Spinal cord (tissue), 10 donors: ENCODE results near the gene GTPBP1. TPM values are rescaled to one million over a fixed set of nuclear protein-coding genes. Genes with fewer than 3 reads are reported as not detected.

Experiments
- DNase-seq, 6 donors: peaks; one replicate each; pipeline versions ENCODE4 v3.0.0 to v3.0.0-alpha.2; 2013 to 2015; ENCODE audit warnings: low spot score in 6 of 6, low read depth in 4 of 6
- H3K27ac ChIP-seq: one replicate; pipeline ENCODE4 v1.5.1; 2013; ENCODE audit warnings: low read depth, low read length, control low read depth
- H3K27me3 ChIP-seq: one replicate; pipeline ENCODE4 v1.6.1; 2013; ENCODE audit warnings: low read length; ENCODE audit not compliant: control insufficient read depth, insufficient read depth
- H3K36me3 ChIP-seq: one replicate; pipeline ENCODE4 v1.6.1; 2013; ENCODE audit warnings: low read length; ENCODE audit not compliant: control insufficient read depth, insufficient read depth
- H3K4me1 ChIP-seq: one replicate; pipeline ENCODE4 v1.6.1; 2013; ENCODE audit warnings: low read length; ENCODE audit not compliant: control insufficient read depth, insufficient read depth
- H3K4me3 ChIP-seq: one replicate; pipeline ENCODE4 v1.5.1; 2013; ENCODE audit warnings: low read depth, low read length, control low read depth
- H3K9me3 ChIP-seq: one replicate; pipeline ENCODE4 v1.6.1; 2013; ENCODE audit warnings: low read length; ENCODE audit not compliant: control insufficient read depth, insufficient read depth
- WGBS: methylation state at CpG from one replicate; pipeline ENCODE4 v1.1.5; 2013; ENCODE audit warnings: missing lambda C conversion rate; ENCODE audit not compliant: insufficient coverage; 5-methylcytosine and 5-hydroxymethylcytosine counted together
- polyA plus RNA-seq, 2 donors: library from polyadenylated mRNA; unstranded; fragments of 120-200 nt; gene quantifications; one replicate each; pipeline ENCODE4 v1.2.1, GENCODE V29; 2013; ENCODE audit not compliant: insufficient read length in 2 of 2
- small RNA-seq: library from RNA; depleted of rRNA; stranded (forward); fragments of <200 nt; gene quantifications from one replicate; pipeline ENCODE3, GENCODE V24; 2014; ENCODE audit warnings: low replicate concordance
- total RNA-seq, 2 donors: library from RNA; depleted of rRNA in 1 of 2; stranded (reverse); fragments of 120-200 nt in 1 of 2; fragments of >200 nt in 1 of 2; gene quantifications; one replicate each; pipeline versions ENCODE4 v1.2.3 to v1.2.4, GENCODE V29; 2013 to 2014
- donor health status: healthy.

GTPBP1 gene
- total and polyA plus RNA-seq, 4 donors = 25.0 to 79.6 (median 44.4) TPM

DNA sequence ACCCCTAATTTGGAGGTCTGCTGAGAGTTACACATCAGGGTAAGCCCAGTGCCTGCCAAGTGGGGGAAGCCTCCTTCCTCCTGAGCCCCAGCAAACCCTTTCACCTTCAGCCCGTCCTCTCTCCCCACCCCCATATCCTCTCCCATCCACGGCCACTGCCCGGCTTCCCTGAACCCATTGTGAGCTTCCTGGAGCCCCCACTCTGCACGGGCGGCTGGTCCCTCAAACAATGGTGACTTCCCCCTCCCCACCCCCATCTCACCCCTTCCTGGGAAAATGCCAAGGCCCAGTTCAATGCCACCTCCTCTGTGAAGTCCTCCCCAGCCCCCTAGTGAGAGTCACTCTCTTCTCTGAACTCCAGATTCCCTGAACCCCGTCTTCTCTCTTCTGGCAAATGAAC, 70.3 kb downstream of the GTPBP1 start:
- Histone ChIP-seq H3K36me3 (peaks cover 46% of the 10 kb centered on the region), H3K4me3 (no peak overlapping the region), H3K4me1 (peaks cover 13% of the 10 kb centered on the region), H3K9me3 (no peaks in the 10 kb centered on the region), H3K27ac (no peak overlapping the region), H3K27me3 (no peaks in the 10 kb centered on the region)
- 30% methylated on average over 6 of the region's 6 CpGs for whole genome bisulfite sequencing
- DNase-seq = no peak

DNA sequence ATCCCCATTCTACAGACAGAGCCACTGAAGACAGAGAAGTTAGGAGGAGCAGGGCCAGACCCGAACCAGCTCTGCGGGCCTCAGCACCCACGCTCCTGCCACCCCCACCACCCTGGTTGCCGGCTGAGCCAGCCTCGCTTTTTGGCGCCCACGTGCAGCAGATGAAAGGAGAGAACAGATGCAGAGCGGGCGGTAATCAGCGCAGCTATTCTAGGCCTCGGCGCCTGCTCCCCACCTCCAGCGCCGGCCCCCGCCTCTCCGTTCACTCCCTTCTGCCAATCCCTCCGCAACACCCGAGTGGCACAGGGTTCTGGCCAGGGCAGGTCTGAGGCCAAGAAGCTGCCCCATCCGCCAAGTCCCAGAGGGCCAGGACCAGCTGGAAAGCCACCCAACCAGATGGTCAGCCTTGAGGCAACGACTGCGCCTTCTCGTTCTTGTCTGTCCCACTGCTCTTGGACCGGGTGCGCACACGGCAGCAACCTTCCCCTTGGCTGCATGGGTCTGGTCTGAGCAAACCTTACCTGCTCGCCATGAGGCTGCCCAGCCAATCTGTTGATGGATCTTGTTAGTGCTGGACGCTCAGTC, 71.4 kb downstream of the GTPBP1 start:
- Histone ChIP-seq H3K4me3 (no peak overlapping the region), H3K4me1 (peaks cover 16% of the 10 kb centered on the region), H3K36me3 (peaks cover 56% of the 10 kb centered on the region), H3K27me3 (no peaks in the 10 kb centered on the region), H3K9me3 (no peaks in the 10 kb centered on the region), H3K27ac (no peak overlapping the region)
- no peak for DNase-seq
- 85% methylated on average over 22 of the region's 27 CpGs for WGBS

DNA sequence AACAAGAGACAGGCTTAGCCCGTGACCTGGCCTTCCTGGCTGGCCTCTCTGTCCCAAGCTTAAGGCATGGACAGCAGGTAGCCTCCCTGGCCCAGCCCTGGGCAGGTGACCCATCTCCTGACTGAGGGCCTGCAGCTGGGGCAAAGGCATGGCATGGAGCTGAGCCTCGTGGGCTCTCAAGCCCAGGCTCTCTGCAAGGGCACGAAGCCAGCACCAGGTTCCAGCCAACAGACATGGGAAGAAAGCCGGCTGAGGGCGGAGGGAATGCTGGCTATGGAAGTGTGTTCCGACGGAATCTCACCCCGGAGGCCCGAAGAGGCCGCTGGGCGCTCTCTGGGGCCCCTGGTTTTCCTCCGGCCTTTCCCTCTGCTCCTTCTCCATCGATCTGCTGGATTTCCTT, 75.3 kb downstream of the GTPBP1 start:
- H3K36me3 ChIP-seq = peaks cover 71% of the 10 kb centered on the region
- 86% methylated on average over 11 of the region's 13 CpGs for WGBS
- H3K4me3 ChIP-seq = no peak overlapping the region
- DNase-seq = peak in 1 of 6 donors; percentile 65
- H3K9me3 ChIP-seq = no peaks in the 10 kb centered on the region
- H3K4me1 ChIP-seq = peaks cover 27% of the 10 kb centered on the region
- H3K27me3 ChIP-seq = no peaks in the 10 kb centered on the region
- no peak overlapping the region for H3K27ac ChIP-seq

DNA sequence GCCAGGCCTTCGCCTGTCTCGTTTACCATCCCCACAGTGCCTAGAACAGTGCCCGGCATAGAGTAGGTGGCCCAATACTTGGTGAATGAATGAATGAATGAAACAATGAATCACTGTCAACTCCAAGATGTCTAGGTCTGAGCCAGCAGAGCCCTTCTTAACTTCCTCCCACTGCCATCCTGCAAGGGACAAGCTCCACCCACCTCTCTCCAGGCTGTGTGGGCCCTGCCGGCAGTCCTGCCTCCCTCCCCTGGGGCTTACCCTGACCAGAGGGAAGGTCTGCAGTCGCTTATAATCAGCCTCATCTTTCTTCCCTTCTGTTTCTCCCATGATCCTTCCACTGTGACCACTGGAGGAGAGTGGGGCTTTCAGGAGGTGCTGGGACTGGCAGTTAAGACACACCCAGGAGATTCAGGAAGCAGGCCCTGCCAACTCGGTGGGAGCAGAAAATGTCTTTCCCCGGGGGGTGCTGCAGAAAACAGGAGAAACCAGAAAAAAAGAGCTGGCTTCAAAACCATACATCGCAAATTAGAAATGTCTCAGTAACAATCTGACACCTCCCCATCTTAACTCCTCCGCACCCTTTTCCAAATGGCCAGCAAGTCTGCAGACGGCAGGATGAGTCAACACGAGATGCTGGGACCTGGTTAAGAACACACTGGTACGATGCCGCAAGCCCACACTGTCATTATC, 76.8 kb downstream of the GTPBP1 start:
- H3K27ac ChIP-seq = no peak overlapping the region
- DNase-seq = peak in 1 of 6 donors; percentile 43
- no peak overlapping the region for H3K4me3 ChIP-seq
- H3K36me3 ChIP-seq = peaks cover 66% of the 10 kb centered on the region
- 49% methylated on average over 5 of the region's 13 CpGs for WGBS
- H3K27me3 ChIP-seq = no peaks in the 10 kb centered on the region
- H3K9me3 ChIP-seq = no peaks in the 10 kb centered on the region
- peaks cover 41% of the 10 kb centered on the region for H3K4me1 ChIP-seq

Small RNA genes within 50 kb of the gene (small RNA-seq; reads per million reads assigned to genes)
- gene AL021707.8 = not detected

Other genes starting within 250 kb of the GTPBP1 start
- 10 to 100 TPM; 24.6 to 28.5 TPM for gene KDELR3, start 237.8 kb upstream of the GTPBP1 start, total RNA-seq
- 10 to 100 TPM in 1 of 2 donors, 1 to 10 TPM in 1; 3.8 to 11.4 TPM for gene KDELR3, start 237.8 kb upstream of the GTPBP1 start, polyA plus RNA-seq
- 100 to 1,000 TPM; 564 to 606 TPM for gene DDX17, start 199.6 kb upstream of the GTPBP1 start, total RNA-seq
- gene DDX17, start 199.6 kb upstream of the GTPBP1 start, polyA plus RNA-seq = 100 to 1,000 TPM; 546 to 591 TPM
- gene DMC1, start 135.8 kb upstream of the GTPBP1 start, total RNA-seq = 1 to 10 TPM; 3.8 to 3.9 TPM
- 1 to 10 TPM; 1.9 to 2.9 TPM for gene DMC1, start 135.8 kb upstream of the GTPBP1 start, polyA plus RNA-seq
- gene FAM227A, start 49.6 kb upstream of the GTPBP1 start, total RNA-seq = 1 to 10 TPM; 5.9 to 8.8 TPM
- gene FAM227A, start 49.6 kb upstream of the GTPBP1 start, polyA plus RNA-seq = 1 to 10 TPM; 6.5 to 9.4 TPM
- 10 to 100 TPM; 16.1 to 37.5 TPM for gene CBY1, start 49.3 kb upstream of the GTPBP1 start, total RNA-seq
- gene CBY1, start 49.3 kb upstream of the GTPBP1 start, polyA plus RNA-seq = 10 to 100 TPM; 38.1 to 53.0 TPM
- 10 to 100 TPM; 38.4 to 52.3 TPM for gene TOMM22, start 24.0 kb upstream of the GTPBP1 start, total RNA-seq
- gene TOMM22, start 24.0 kb upstream of the GTPBP1 start, polyA plus RNA-seq = 10 to 100 TPM; 78.7 to 86.1 TPM
- 10 to 100 TPM; 36.4 to 51.0 TPM for gene JOSD1, start 5.0 kb upstream of the GTPBP1 start, total RNA-seq
- gene JOSD1, start 5.0 kb upstream of the GTPBP1 start, polyA plus RNA-seq = 10 to 100 TPM; 35.4 to 43.1 TPM
- 10 to 100 TPM; 33.2 to 43.6 TPM for gene SUN2, start 50.1 kb downstream of the GTPBP1 start, total RNA-seq
- 10 to 100 TPM; 48.4 to 66.9 TPM for gene SUN2, start 50.1 kb downstream of the GTPBP1 start, polyA plus RNA-seq
- gene DNAL4, start 88.2 kb downstream of the GTPBP1 start, total RNA-seq = 10 to 100 TPM in 1 of 2 donors, 1 to 10 TPM in 1; 9.0 to 31.0 TPM
- 10 to 100 TPM; 20.6 to 22.7 TPM for gene DNAL4, start 88.2 kb downstream of the GTPBP1 start, polyA plus RNA-seq
- gene NPTXR, start 138.1 kb downstream of the GTPBP1 start, total RNA-seq = 10 to 100 TPM; 12.0 to 28.4 TPM
- 10 to 100 TPM; 91.2 to 94.0 TPM for gene NPTXR, start 138.1 kb downstream of the GTPBP1 start, polyA plus RNA-seq
- gene CBX6, start 166.3 kb downstream of the GTPBP1 start, total RNA-seq = 10 to 100 TPM; 38.3 to 50.0 TPM
- gene CBX6, start 166.3 kb downstream of the GTPBP1 start, polyA plus RNA-seq = 10 to 100 TPM; 68.9 to 70.0 TPM